Left lung (tissue), 10 donors: ENCODE measurements around the gene MRGPRX2. TPM values are rescaled to one million over a fixed set of nuclear protein-coding genes. Genes with fewer than 3 reads are reported as not detected.
A peak's percentile ranks its signal among the peaks of the same experiment; 100 is the strongest.

Source experiments
- ATAC-seq: fragments of 200-7000 bp; cut with Tn5 transposase; one replicate; pipeline ENCODE4 v1.9.1; 2020; ENCODE audit warnings: moderate library complexity
- DNase-seq, 4 donors: peaks; one replicate each; pipeline ENCODE4 v3.0.0-alpha.2; 2013 to 2020
- H3K27ac ChIP-seq, 2 donors: fragments of 200-600 bp; sonication (generic) in 1 of 2; one replicate each; pipeline versions ENCODE4 v1.5.0 to v1.8.0; 2020 to 2021
- H3K27me3 ChIP-seq, 2 donors: fragments of 200-600 bp; sonication (generic) in 1 of 2; one replicate each; pipeline versions ENCODE4 v1.5.0 to v1.8.0; 2020 to 2021
- H3K36me3 ChIP-seq, 2 donors: fragments of 200-600 bp; sonication (generic) in 1 of 2; one replicate each; pipeline versions ENCODE4 v1.5.0 to v1.8.0; 2020 to 2021
- H3K4me1 ChIP-seq, 2 donors: fragments of 200-600 bp; one replicate each; pipeline ENCODE4 v1.8.0; 2021
- H3K4me3 ChIP-seq, 2 donors: fragments of 200-600 bp; sonication (generic) in 1 of 2; one replicate each; pipeline versions ENCODE4 v1.5.0 to v1.8.0; 2020 to 2021; ENCODE audit warnings: mild to moderate bottlenecking in 1 of 2
- H3K9me3 ChIP-seq, 2 donors: fragments of 200-600 bp; sonication (generic) in 1 of 2; one replicate each; pipeline versions ENCODE4 v1.5.0 to v1.8.0; 2020 to 2021
- intact Hi-C, 2 donors: fragments of 100-400 bp; cut with DNase I; formaldehyde crosslinking; loops; one replicate each; pipeline versions ENCODE4 v1.11.2 to v1.14.2; 2022
- polyA plus RNA-seq, 6 donors: library from polyadenylated mRNA; unstranded; fragments of 120-200 nt; gene quantifications; one replicate each; pipeline ENCODE4 v1.2.1, GENCODE V29; 2013; ENCODE audit not compliant: insufficient read length in 6 of 6
- total RNA-seq, 2 donors: library from RNA; stranded (reverse); fragmentation: NEBNext Ultra II Directional; extraction: Animal tissue kit (Norgen Biotek cat#: 25700); gene quantifications; one replicate each; pipeline ENCODE4 v1.2.1, GENCODE V29; 2021
- TF ChIP-seq, protein P1 (sequence below), 2 donors: fragments of 200-600 bp; sonication (generic) in 1 of 2; IDR thresholded peaks; one replicate each; pipeline versions ENCODE4 v1.5.0 to v1.8.0; 2021; ENCODE audit warnings: antibody characterized with exemption in 2 of 2
- donor health status: DM: no; HTN: yes; CAD: no.
- donor health status: DM: no; HTN: no; CAD: no.

Gene MRGPRX2
- total and polyA plus RNA-seq, 8 donors, result not detected

DNA sequence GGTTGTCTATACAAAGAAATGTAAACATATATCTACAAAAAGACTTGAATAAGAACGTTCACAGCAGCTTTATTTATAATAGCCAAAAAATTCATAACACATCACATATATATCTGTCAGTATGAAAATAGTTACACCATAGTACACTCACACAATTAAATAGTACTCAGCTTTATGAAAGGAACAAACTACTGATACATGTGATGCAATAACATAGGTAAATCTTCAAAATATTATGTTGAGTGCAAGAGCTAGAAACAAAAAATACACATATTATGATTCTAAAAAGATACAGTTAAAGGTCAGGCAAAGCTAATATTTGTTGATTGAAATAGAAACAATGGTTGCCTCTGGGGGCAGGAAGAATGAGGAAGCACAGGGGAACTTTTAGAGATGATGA, 6.6 kb downstream of the MRGPRX2 start:
- DNase-seq (no peak), ATAC-seq (no peak)
- TF ChIP-seq, protein P1, sequence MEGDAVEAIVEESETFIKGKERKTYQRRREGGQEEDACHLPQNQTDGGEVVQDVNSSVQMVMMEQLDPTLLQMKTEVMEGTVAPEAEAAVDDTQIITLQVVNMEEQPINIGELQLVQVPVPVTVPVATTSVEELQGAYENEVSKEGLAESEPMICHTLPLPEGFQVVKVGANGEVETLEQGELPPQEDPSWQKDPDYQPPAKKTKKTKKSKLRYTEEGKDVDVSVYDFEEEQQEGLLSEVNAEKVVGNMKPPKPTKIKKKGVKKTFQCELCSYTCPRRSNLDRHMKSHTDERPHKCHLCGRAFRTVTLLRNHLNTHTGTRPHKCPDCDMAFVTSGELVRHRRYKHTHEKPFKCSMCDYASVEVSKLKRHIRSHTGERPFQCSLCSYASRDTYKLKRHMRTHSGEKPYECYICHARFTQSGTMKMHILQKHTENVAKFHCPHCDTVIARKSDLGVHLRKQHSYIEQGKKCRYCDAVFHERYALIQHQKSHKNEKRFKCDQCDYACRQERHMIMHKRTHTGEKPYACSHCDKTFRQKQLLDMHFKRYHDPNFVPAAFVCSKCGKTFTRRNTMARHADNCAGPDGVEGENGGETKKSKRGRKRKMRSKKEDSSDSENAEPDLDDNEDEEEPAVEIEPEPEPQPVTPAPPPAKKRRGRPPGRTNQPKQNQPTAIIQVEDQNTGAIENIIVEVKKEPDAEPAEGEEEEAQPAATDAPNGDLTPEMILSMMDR (IDR thresholded peaks at IDR 0.05), result no peak
- Histone ChIP-seq H3K36me3 (no peaks in the 10 kb centered on the region), H3K4me1 (no peaks in the 10 kb centered on the region), H3K27me3 (no peaks in the 10 kb centered on the region), H3K4me3 (no peak overlapping the region), H3K27ac (no peak overlapping the region), H3K9me3 (peaks cover 0 to 3% of the 10 kb centered on the region in 2 donors)
- intact Hi-C loops, result no loop called here

DNA sequence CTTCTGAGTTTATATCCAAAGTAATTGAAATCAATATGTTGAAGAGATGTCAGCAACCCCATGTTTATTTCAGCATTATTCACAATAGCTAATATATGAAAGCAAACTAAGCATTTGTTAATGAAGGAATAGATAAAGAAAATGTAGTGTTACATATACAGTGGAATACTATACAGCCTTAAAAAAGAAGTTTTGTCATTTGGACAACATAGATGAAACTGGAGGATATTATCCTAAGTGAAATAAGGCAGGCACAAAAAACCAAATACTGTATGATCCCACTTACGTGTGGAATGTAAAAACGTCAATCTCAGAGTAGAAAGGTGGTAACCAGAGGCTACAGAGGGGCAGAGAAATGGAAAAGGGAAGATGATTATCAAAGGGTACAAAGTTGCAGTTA, 10.2 kb downstream of the MRGPRX2 start:
- TF ChIP-seq, protein P1 (IDR thresholded peaks at IDR 0.05), result no peak
- DNase-seq (no peak), ATAC-seq (no peak)
- H3K4me3 ChIP-seq, result no peak overlapping the region
- no peaks in the 10 kb centered on the region for H3K27me3 ChIP-seq
- H3K9me3 ChIP-seq, result peaks cover 0 to 3% of the 10 kb centered on the region in 2 donors
- no peak overlapping the region for H3K27ac ChIP-seq
- no peaks in the 10 kb centered on the region for H3K4me1 ChIP-seq
- intact Hi-C loops, result no loop called here
- H3K36me3 ChIP-seq, result no peaks in the 10 kb centered on the region

DNA sequence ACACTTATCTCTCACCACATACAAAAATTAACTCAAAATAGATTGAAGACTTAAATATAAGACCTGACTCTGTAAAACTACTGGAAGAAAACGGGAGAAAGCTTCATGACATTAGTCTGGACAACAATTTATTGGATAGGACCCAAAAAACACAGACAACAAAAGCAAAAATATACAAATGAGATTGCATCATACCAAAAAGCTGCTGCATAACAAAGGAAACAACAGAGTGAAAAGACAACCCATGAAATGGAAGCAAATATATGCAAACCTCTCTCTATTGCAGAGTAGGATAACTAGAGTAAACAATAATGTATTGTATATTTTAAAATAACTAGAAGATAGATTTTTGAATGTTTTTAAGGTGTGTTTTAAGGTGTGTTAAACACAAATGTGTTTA, 11.2 kb downstream of the MRGPRX2 start:
- H3K4me3 ChIP-seq, result no peak overlapping the region
- no peaks in the 10 kb centered on the region for H3K27me3 ChIP-seq
- ATAC-seq (no peak), DNase-seq (no peak)
- intact Hi-C loops, result no loop called here
- H3K9me3 ChIP-seq, result peaks cover 0 to 3% of the 10 kb centered on the region in 2 donors
- H3K4me1 ChIP-seq, result no peaks in the 10 kb centered on the region
- TF ChIP-seq, protein P1 (IDR thresholded peaks at IDR 0.05), result no peak
- no peak overlapping the region for H3K27ac ChIP-seq
- H3K36me3 ChIP-seq, result no peaks in the 10 kb centered on the region

DNA sequence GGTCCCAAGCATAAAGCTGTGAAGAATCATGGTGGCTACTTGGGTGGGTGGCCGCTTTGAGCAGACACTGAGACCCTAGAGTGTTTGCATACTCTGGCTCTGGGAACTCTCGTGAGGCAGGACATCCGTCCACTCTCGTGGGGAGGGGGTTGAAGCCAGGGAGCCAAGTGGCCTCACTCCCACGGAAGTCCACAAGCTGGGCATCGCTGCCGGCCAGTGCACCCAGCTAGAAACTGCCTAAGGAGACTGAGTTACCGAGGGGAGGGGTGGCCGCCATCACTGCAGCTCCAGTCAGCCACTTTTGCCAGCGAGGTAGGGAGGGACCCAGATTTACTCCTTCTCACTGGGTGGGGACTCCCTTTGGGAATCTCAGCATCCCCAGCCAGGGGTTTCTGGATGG, 20.5 kb downstream of the MRGPRX2 start:
- TF ChIP-seq, protein P1 (IDR thresholded peaks at IDR 0.05), result no peak
- intact Hi-C loops, result no loop called here
- ATAC-seq (no peak), DNase-seq (peak in 1 of 4 donors; percentile 54)
- Histone ChIP-seq H3K27me3 (no peaks in the 10 kb centered on the region), H3K9me3 (peaks cover 0 to 5% of the 10 kb centered on the region in 2 donors), H3K27ac (no peak overlapping the region), H3K36me3 (no peaks in the 10 kb centered on the region), H3K4me1 (no peaks in the 10 kb centered on the region), H3K4me3 (no peak overlapping the region)

DNA sequence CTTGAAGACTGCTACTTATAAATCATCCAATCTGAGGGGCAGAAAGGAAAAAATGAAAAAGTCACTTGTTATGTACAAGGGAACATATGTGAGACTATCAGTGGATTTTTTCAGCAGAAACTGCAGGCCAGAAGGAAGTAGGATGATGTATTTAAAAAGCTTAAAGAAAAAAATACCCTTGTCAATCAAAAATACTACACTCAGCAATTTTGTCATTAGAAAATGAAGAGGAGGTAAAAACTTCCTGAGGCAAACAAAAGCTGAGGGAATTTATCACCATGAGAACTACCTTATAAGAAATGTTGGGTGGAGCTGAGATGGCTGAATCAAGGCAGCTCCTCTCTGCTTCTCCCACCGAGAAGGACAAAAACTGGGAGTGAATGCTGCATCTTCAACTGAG, 21.1 kb downstream of the MRGPRX2 start:
- no peak for ATAC-seq
- Histone ChIP-seq H3K27me3 (no peaks in the 10 kb centered on the region), H3K27ac (no peak overlapping the region), H3K9me3 (peaks cover 0 to 5% of the 10 kb centered on the region in 2 donors), H3K36me3 (no peaks in the 10 kb centered on the region), H3K4me1 (no peaks in the 10 kb centered on the region), H3K4me3 (no peak overlapping the region)
- DNase-seq, result no peak
- intact Hi-C loops, result no loop called here
- TF ChIP-seq, protein P1 (IDR thresholded peaks at IDR 0.05), result no peak
